HepG2 (cell line): Measurements from ENCODE around the gene ONECUT2. TPM values are rescaled to one million over a fixed set of nuclear protein-coding genes. Genes with fewer than 3 reads are reported as not detected.

Experiments used
- ATF6 ChIP-seq: sonication (generic); formaldehyde crosslinking; conservative IDR thresholded peaks from 2 replicates; pipeline ENCODE4 v1.4.0; 2020; ENCODE audit warnings: missing genetic modification reagents
- FUBP1 ChIP-seq: sonication (generic); formaldehyde crosslinking; IDR thresholded peaks from 2 replicates; pipeline ENCODE4 v1.5.1; 2020; ENCODE audit warnings: missing genetic modification reagents, mild to moderate bottlenecking, borderline replicate concordance
- GTF3A ChIP-seq: sonication (generic); formaldehyde crosslinking; conservative IDR thresholded peaks from 2 replicates; pipeline ENCODE4 v1.4.0; 2020; ENCODE audit warnings: mild to moderate bottlenecking, missing genetic modification reagents
- IKZF4 ChIP-seq: sonication (generic); formaldehyde crosslinking; IDR thresholded peaks from 2 replicates; pipeline ENCODE4 v1.5.1; 2020; ENCODE audit warnings: borderline replicate concordance, mild to moderate bottlenecking, low read depth, missing genetic modification reagents; ENCODE audit errors: not compliant biosample characterization
- NFE2L2 ChIP-seq: fragments of 150-350 bp; IDR thresholded peaks from 2 replicates; pipeline ENCODE4 v1.6.1; 2014; ENCODE audit warnings: low read length
- NFYC ChIP-seq: IDR thresholded peaks from 2 replicates; pipeline ENCODE4 v1.6.1; 2016; ENCODE audit warnings: missing genetic modification reagents, missing compliant biosample characterization
- NR1H2 ChIP-seq: sonication (generic); formaldehyde crosslinking; IDR thresholded peaks from 2 replicates; pipeline ENCODE4 v1.8.1; 2022; ENCODE audit warnings: low read depth, missing genetic modification reagents, borderline replicate concordance
- RFX3 ChIP-seq: IDR thresholded peaks from 2 replicates; pipeline ENCODE4 v1.6.1; 2016; ENCODE audit warnings: missing biosample characterization, missing genetic modification reagents
- RXRA ChIP-seq: sonication (generic); formaldehyde crosslinking; IDR thresholded peaks from 2 replicates; pipeline ENCODE4 v1.5.1; 2020; ENCODE audit warnings: missing genetic modification reagents
- SALL1 ChIP-seq: sonication (generic); formaldehyde crosslinking; IDR thresholded peaks from 2 replicates; pipeline ENCODE4 v1.8.0; 2022; ENCODE audit warnings: mild to moderate bottlenecking, missing genetic modification reagents
- SMC3 ChIP-seq: IDR thresholded peaks from 2 replicates; pipeline ENCODE4 v1.6.1; 2011; ENCODE audit warnings: low read length, improper control_type of control experiment
- SNRNP70 ChIP-seq: fragments of 200-400 bp; formaldehyde crosslinking; IDR thresholded peaks from 2 replicates; pipeline ENCODE4 v1.6.1; 2017; ENCODE audit warnings: mild to moderate bottlenecking, low read depth, low read length, moderate library complexity
- ZKSCAN8 ChIP-seq: IDR thresholded peaks from 2 replicates; pipeline ENCODE4 v1.6.1; 2016; ENCODE audit warnings: borderline replicate concordance, missing genetic modification reagents, missing compliant biosample characterization
- ZNF354B ChIP-seq: sonication (generic); formaldehyde crosslinking; IDR thresholded peaks from 2 replicates; pipeline ENCODE4 v1.8.0; 2022; ENCODE audit warnings: mild to moderate bottlenecking, missing genetic modification reagents
- ZNF362 ChIP-seq: sonication (generic); formaldehyde crosslinking; IDR thresholded peaks from 2 replicates; pipeline ENCODE4 v1.4.0; 2020; ENCODE audit warnings: missing genetic modification reagents, mild to moderate bottlenecking, borderline replicate concordance
- ZNF629 ChIP-seq: sonication (generic); formaldehyde crosslinking; conservative IDR thresholded peaks from 2 replicates; pipeline ENCODE4 v1.5.0; 2020; ENCODE audit warnings: missing genetic modification reagents
- ZNF703 ChIP-seq: sonication (generic); formaldehyde crosslinking; IDR thresholded peaks from 2 replicates; pipeline ENCODE4 v1.5.1; 2020; ENCODE audit warnings: missing genetic modification reagents, mild to moderate bottlenecking, moderate library complexity, borderline replicate concordance
- polyA plus RNA-seq, 8 experiments: library from polyadenylated mRNA; depleted of rRNA in 3 of 8; stranded (reverse) in 7 of 8; unstranded in 1 of 8; fragments of >200 nt; fragmentation: Illumina TruSeq in 4 of 8; extraction: Trizol in 4 of 8; gene quantifications; 2 replicates each; pipeline versions ENCODE4 v1.2.1 to v1.2.3, GENCODE V29; 2011 to 2016; ENCODE audit warnings: low read depth in 4 of 8, missing spikeins in 1 of 8, mixed read lengths in 1 of 8; ENCODE audit not compliant: insufficient read depth in 1 of 8
- total RNA-seq, 5 experiments: library from RNA; depleted of rRNA; stranded (reverse); fragments of >200 nt; fragmentation: Illumina TruSeq; extraction: Trizol; gene quantifications; 2 replicates each; pipeline ENCODE4 v1.2.3, GENCODE V29; 2016; ENCODE audit warnings: low read depth in 1 of 5
- TF ChIP-seq, protein P1 (sequence below): sonication (generic); formaldehyde crosslinking; IDR thresholded peaks from 2 replicates; pipeline ENCODE4 v1.5.0; 2020; ENCODE audit warnings: mild to moderate bottlenecking, missing genetic modification reagents, borderline replicate concordance
- TF ChIP-seq, protein P2 (sequence below): sonication (generic); formaldehyde crosslinking; IDR thresholded peaks from 2 replicates; pipeline ENCODE4 v1.8.1; 2023; ENCODE audit warnings: mild to moderate bottlenecking, moderate library complexity, missing genetic modification reagents

ONECUT2 gene
- total and polyA plus RNA-seq, 2 of the 13 experiments (the other 11 are each of a cell fraction or from before 2014, with no cell fraction given), result 3.0 to 3.2 TPM

GRCh38 chr18:57436191-57436964 lies 1.2 kb downstream of the ONECUT2 start (continued):
- TF ChIP-seq, protein P1, sequence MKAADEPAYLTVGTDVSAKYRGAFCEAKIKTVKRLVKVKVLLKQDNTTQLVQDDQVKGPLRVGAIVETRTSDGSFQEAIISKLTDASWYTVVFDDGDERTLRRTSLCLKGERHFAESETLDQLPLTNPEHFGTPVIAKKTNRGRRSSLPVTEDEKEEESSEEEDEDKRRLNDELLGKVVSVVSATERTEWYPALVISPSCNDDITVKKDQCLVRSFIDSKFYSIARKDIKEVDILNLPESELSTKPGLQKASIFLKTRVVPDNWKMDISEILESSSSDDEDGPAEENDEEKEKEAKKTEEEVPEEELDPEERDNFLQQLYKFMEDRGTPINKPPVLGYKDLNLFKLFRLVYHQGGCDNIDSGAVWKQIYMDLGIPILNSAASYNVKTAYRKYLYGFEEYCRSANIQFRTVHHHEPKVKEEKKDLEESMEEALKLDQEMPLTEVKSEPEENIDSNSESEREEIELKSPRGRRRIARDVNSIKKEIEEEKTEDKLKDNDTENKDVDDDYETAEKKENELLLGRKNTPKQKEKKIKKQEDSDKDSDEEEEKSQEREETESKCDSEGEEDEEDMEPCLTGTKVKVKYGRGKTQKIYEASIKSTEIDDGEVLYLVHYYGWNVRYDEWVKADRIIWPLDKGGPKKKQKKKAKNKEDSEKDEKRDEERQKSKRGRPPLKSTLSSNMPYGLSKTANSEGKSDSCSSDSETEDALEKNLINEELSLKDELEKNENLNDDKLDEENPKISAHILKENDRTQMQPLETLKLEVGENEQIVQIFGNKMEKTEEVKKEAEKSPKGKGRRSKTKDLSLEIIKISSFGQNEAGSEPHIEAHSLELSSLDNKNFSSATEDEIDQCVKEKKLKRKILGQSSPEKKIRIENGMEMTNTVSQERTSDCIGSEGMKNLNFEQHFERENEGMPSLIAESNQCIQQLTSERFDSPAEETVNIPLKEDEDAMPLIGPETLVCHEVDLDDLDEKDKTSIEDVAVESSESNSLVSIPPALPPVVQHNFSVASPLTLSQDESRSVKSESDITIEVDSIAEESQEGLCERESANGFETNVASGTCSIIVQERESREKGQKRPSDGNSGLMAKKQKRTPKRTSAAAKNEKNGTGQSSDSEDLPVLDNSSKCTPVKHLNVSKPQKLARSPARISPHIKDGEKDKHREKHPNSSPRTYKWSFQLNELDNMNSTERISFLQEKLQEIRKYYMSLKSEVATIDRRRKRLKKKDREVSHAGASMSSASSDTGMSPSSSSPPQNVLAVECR (CRISPR knock-in tag), result peak; percentile 59
- TF ChIP-seq SALL1 (peak; percentile 18; the same call in 1 of the 2 replicates), IKZF4 (CRISPR knock-in tag) (no peak), RXRA (CRISPR knock-in tag) (no peak), ZNF354B (CRISPR knock-in tag) (no peak), ATF6 (CRISPR knock-in tag) (no peak), ZNF362 (CRISPR knock-in tag) (no peak), SMC3 (no peak), FUBP1 (no peak), SNRNP70 (no peak), ZNF629 (CRISPR knock-in tag) (no peak), GTF3A (CRISPR knock-in tag) (no peak), NR1H2 (CRISPR knock-in tag) (no peak), NFE2L2 (no peak), NFYC (CRISPR knock-in tag) (no peak), RFX3 (no peak), ZKSCAN8 (CRISPR knock-in tag) (no peak), ZNF703 (CRISPR knock-in tag) (no peak)
- TF ChIP-seq, protein P2, sequence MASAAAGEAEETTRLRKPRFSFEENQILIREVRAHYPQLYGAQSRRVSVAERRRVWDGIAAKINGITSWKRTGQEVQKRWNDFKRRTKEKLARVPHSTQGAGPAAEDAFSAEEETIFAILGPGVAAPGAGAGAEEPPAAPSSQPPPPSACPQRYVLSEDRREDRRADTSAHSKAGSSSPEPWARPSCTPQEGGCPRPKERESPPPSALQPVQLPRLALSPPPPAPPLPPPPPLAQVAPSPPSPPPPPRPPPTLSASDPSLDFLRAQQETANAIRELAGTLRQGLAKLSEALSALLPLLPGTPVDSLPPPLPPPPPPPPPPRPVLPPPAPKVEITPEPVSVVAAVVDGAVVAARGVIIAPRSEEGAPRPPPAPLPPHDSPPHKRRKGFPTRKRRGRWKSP, result peak; percentile 19; the same call in 1 of the 2 replicates
